ENCODE measurements around the gene DNAAF6.

DNAAF6 gene

GRCh38 chrX:107199491-107199890 is 6.9 kb upstream of the DNAAF6 start:
- TF ChIP-seq CTCF (IDR thresholded peaks at IDR 0.05) (no peak), ZFX (IDR thresholded peaks at IDR 0.05; ENCODE audit: borderline replicate concordance) (no peak)
- no peak overlapping the region for H3K27ac ChIP-seq

- TF ChIP-seq CTCF (IDR thresholded peaks at IDR 0.05) = no peak
- no peak for TF ChIP-seq ZFX (IDR thresholded peaks at IDR 0.05; ENCODE audit: borderline replicate concordance)
- peak overlapping the region; percentile 46; the same call in 1 of the 2 replicates for H3K27ac ChIP-seq
Measured at GRCh38 chrX:107204068-107204605, 2.3 kb upstream of the DNAAF6 start.

- TF ChIP-seq CTCF (IDR thresholded peaks at IDR 0.05) = no peak
- no peak for TF ChIP-seq ZFX (IDR thresholded peaks at IDR 0.05; ENCODE audit: borderline replicate concordance)
- peak overlapping the region; percentile 90 for H3K27ac ChIP-seq
Measured at GRCh38 chrX:107206697-107207065, 270 bp downstream of the DNAAF6 start.

- no peak for TF ChIP-seq ZFX (IDR thresholded peaks at IDR 0.05; ENCODE audit: borderline replicate concordance)
- no peak for TF ChIP-seq CTCF (IDR thresholded peaks at IDR 0.05)
- no peak overlapping the region for H3K27ac ChIP-seq
Measured at GRCh38 chrX:107207089-107207488, 678 bp downstream of the DNAAF6 start.

GRCh38 chrX:107207943-107208342 is 1.5 kb downstream of the DNAAF6 start:
- H3K27ac ChIP-seq = no peak overlapping the region
- TF ChIP-seq CTCF (IDR thresholded peaks at IDR 0.05) (no peak), ZFX (IDR thresholded peaks at IDR 0.05; ENCODE audit: borderline replicate concordance) (no peak)

GRCh38 chrX:107213477-107213876 is 7.1 kb downstream of the DNAAF6 start:
- TF ChIP-seq ZFX (IDR thresholded peaks at IDR 0.05; ENCODE audit: borderline replicate concordance) = no peak
- TF ChIP-seq CTCF (IDR thresholded peaks at IDR 0.05) = no peak
- no peak overlapping the region for H3K27ac ChIP-seq

GRCh38 chrX:107226757-107227156 is 20.3 kb downstream of the DNAAF6 start:
- no peak overlapping the region for H3K27ac ChIP-seq
- TF ChIP-seq CTCF (IDR thresholded peaks at IDR 0.05) (no peak), ZFX (IDR thresholded peaks at IDR 0.05; ENCODE audit: borderline replicate concordance) (no peak)

All from 22Rv1 (cell line).